GM10266 (cell line): ENCODE results near the gene FKBP14.
"Not testable (repeated sequence)": the region's sequence is repeated elsewhere in the genome, so short reads cannot be mapped to it uniquely, and the experiment has no call there.

ENCODE experiments used
- DNase-seq: peaks from one replicate; pipeline ENCODE4 v3.0.0; 2012; ENCODE audit errors: extremely low spot score
- CTCF ChIP-seq: IDR thresholded peaks from 2 replicates; pipeline ENCODE4 v1.5.1; 2012; ENCODE audit warnings: mild to moderate bottlenecking, low read depth; ENCODE audit not compliant: control insufficient read depth, insufficient read depth; ENCODE audit errors: missing control alignments

Gene FKBP14

GRCh38 chr7:29962035-29962434, 64.5 kb downstream of the FKBP14 start:
- TF ChIP-seq CTCF = no peak
- DNase-seq = no peak

- not testable (repeated sequence) for DNase-seq
Observed at GRCh38 chr7:29961611-29962010, 64.9 kb downstream of the FKBP14 start.
